ENCODE data around the gene IER5. TPM values are rescaled to one million over a fixed set of nuclear protein-coding genes. Genes with fewer than 3 reads are reported as not detected.

The IER5 gene
- total and polyA plus RNA-seq, 2 donors from 2014 or later = 3.9 to 11.0 TPM

DNA sequence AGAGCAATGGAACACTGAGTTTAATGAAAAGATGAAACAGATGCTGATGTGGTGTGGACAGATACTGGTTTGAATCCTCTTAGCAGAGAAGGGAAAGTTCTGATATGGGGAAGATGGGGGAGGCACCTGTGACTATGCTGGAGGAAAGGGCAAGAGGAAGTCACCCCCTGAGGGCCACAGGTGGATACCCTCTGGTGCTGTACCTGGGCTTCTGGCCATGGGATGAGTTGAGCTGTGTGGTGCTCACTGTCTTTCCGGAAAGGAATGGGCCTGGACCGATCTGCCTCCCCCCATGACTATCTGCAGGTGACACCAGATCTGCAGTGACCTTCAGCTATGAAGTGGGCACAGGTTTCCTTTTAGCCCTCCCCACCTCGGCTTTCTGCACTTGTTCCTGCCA is 52.4 kb downstream of the IER5 start:
- H3K9me3 ChIP-seq (ENCODE audit: control insufficient read depth in 2 of 3, insufficient read depth in 1 of 3, low read length in 3 of 3) = no peaks in the 10 kb centered on the region
- no peaks in the 10 kb centered on the region for H3K27me3 ChIP-seq (ENCODE audit: control insufficient read depth, insufficient read depth, low read length)
- no peak overlapping the region for H3K27ac ChIP-seq (ENCODE audit: low read depth in 2 of 2, low read length in 2 of 2)
- no peak overlapping the region for H3K9ac ChIP-seq (ENCODE audit: low read length in 3 of 3)
- FAIRE-seq (no peak), DNase-seq (no peak)
- intact Hi-C loops (cut with DNase I) = loop anchor here (10.0 kb wide), 1 partner anchor 56 kb away; the partner anchor contains the start of gene IER5
- H3K36me3 ChIP-seq (ENCODE audit: control insufficient read depth in 2 of 3, insufficient read depth in 3 of 3, low read length in 3 of 3) = no peaks in the 10 kb centered on the region
- no peak overlapping the region for H3K4me3 ChIP-seq (ENCODE audit: low read length in 3 of 3)
- peaks cover 0 to 12% (median 6%) of the 10 kb centered on the region in 3 donors for H3K4me1 ChIP-seq (ENCODE audit: control insufficient read depth in 2 of 3, insufficient read depth in 2 of 3, low read depth in 1 of 3, low read length in 3 of 3)
- TF ChIP-seq, protein P1, sequence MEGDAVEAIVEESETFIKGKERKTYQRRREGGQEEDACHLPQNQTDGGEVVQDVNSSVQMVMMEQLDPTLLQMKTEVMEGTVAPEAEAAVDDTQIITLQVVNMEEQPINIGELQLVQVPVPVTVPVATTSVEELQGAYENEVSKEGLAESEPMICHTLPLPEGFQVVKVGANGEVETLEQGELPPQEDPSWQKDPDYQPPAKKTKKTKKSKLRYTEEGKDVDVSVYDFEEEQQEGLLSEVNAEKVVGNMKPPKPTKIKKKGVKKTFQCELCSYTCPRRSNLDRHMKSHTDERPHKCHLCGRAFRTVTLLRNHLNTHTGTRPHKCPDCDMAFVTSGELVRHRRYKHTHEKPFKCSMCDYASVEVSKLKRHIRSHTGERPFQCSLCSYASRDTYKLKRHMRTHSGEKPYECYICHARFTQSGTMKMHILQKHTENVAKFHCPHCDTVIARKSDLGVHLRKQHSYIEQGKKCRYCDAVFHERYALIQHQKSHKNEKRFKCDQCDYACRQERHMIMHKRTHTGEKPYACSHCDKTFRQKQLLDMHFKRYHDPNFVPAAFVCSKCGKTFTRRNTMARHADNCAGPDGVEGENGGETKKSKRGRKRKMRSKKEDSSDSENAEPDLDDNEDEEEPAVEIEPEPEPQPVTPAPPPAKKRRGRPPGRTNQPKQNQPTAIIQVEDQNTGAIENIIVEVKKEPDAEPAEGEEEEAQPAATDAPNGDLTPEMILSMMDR (IDR thresholded peaks at IDR 0.05; ENCODE audit: borderline replicate concordance, extremely low read depth, insufficient read depth) = no peak

DNA sequence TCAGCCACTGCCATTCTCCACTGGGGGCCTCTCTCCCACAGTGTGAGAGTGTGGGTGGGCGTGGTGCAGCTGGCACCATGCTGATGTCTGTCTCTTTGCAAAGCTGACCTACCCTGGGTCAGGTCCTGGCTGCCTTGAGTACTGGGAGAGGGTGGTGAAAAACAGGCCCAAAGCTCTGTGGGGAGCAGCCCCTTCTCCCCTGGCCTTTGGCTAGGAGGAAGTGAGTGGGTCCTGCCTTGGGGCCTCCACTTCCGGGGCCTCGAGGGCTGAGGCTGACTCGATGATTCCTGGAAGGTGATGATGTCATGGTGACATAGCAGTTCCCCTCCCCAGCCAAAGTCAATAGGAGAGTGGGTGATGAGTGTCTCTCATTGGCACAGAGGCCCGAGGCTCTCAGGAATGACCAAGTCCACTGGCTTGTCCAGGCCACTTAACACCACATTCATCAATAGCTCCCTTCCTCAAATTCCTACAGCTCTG is 53.0 kb downstream of the IER5 start:
- intact Hi-C loops (cut with DNase I) = loop anchor here (10.0 kb wide), 1 partner anchor 57 kb away; the partner anchor contains the start of gene IER5
- Histone ChIP-seq H3K9ac (ENCODE audit: low read length in 3 of 3) (no peak overlapping the region), H3K27ac (ENCODE audit: low read depth in 2 of 2, low read length in 2 of 2) (no peak overlapping the region), H3K36me3 (ENCODE audit: control insufficient read depth in 2 of 3, insufficient read depth in 3 of 3, low read length in 3 of 3) (no peaks in the 10 kb centered on the region), H3K9me3 (ENCODE audit: control insufficient read depth in 2 of 3, insufficient read depth in 1 of 3, low read length in 3 of 3) (no peaks in the 10 kb centered on the region), H3K4me1 (ENCODE audit: control insufficient read depth in 2 of 3, insufficient read depth in 2 of 3, low read depth in 1 of 3, low read length in 3 of 3) (peaks cover 0 to 10% (median under 1%) of the 10 kb centered on the region in 3 donors), H3K27me3 (ENCODE audit: control insufficient read depth, insufficient read depth, low read length) (no peaks in the 10 kb centered on the region), H3K4me3 (ENCODE audit: low read length in 3 of 3) (no peak overlapping the region)
- TF ChIP-seq, protein P1 (IDR thresholded peaks at IDR 0.05; ENCODE audit: borderline replicate concordance, extremely low read depth, insufficient read depth) = no peak
- peak in 1 of 5 donors; percentile 32 for DNase-seq
- FAIRE-seq = no peak

Other genes starting within 250 kb of the IER5 start
- gene KIAA1614, start 175.8 kb upstream of the IER5 start, total RNA-seq = 12.3 TPM
- gene KIAA1614, start 175.8 kb upstream of the IER5 start, polyA plus RNA-seq (ENCODE audit: insufficient read depth, low read depth, low replicate concordance) = 5.4 TPM
- gene STX6, start 65.8 kb upstream of the IER5 start, total RNA-seq = 18.3 TPM
- gene STX6, start 65.8 kb upstream of the IER5 start, polyA plus RNA-seq (ENCODE audit: insufficient read depth, low read depth, low replicate concordance) = 9.7 TPM
- 29.3 TPM for gene MR1, start 54.7 kb upstream of the IER5 start, total RNA-seq
- gene MR1, start 54.7 kb upstream of the IER5 start, polyA plus RNA-seq (ENCODE audit: insufficient read depth, low read depth, low replicate concordance) = 15.2 TPM

All from kidney (tissue), 14 donors.